Ovary (tissue), 9 donors: ENCODE measurements around the gene SPATA16. TPM values are rescaled to one million over a fixed set of nuclear protein-coding genes. Genes with fewer than 3 reads are reported as not detected.

Experiments
- DNase-seq, 5 donors: peaks; one replicate each; pipeline ENCODE4 v3.0.0-alpha.2; 2019 to 2020
- H3K27ac ChIP-seq, 2 donors: fragments of 200-600 bp; one replicate each; pipeline versions ENCODE4 v1.5.1 to v1.8.0; 2019 to 2022
- H3K27me3 ChIP-seq: fragments of 200-600 bp; one replicate; pipeline ENCODE4 v1.8.0; 2022
- H3K36me3 ChIP-seq: fragments of 200-600 bp; sonication (generic); one replicate; pipeline ENCODE4 v1.5.1; 2019
- H3K4me1 ChIP-seq: one replicate; pipeline ENCODE4 v1.8.1; 2013; ENCODE audit warnings: mild to moderate bottlenecking, moderate library complexity; ENCODE audit not compliant: insufficient read depth
- H3K4me3 ChIP-seq: fragments of 200-600 bp; sonication (generic); one replicate; pipeline ENCODE4 v1.5.1; 2017
- H3K9me3 ChIP-seq, 2 donors: fragments of 200-600 bp in 1 of 2; sonication (generic) in 1 of 2; one replicate each; pipeline versions ENCODE4 v1.5.1 to v1.8.1; 2013 to 2019; ENCODE audit warnings: mild to moderate bottlenecking in 1 of 2, moderate library complexity in 1 of 2
- CTCF ChIP-seq, 3 donors: fragments of 450-650 bp in 2 of 3; fragments of 200-600 bp in 1 of 3; IDR thresholded peaks; one replicate each; pipeline versions ENCODE4 v1.5.1 to v1.8.0; 2016 to 2022; ENCODE audit warnings: antibody characterized with exemption in 3 of 3, mild to moderate bottlenecking in 1 of 3
- EP300 ChIP-seq: sonication (generic); formaldehyde crosslinking; IDR thresholded peaks from one replicate; pipeline ENCODE4 v1.6.1; 2017; ENCODE audit warnings: antibody characterized with exemption
- POLR2A ChIP-seq: fragments of 450-650 bp; IDR thresholded peaks from one replicate; pipeline ENCODE4 v1.6.1; 2017; ENCODE audit warnings: antibody characterized with exemption, mild to moderate bottlenecking, moderate library complexity
- WGBS, 3 donors: extraction: QIAGEN DNeasy Blood & Tissue Kit in 1 of 3; methylation state at CpG; one replicate each; pipeline versions ENCODE4 v1.1.5 to v1.1.7; 2013 to 2017; 5-methylcytosine and 5-hydroxymethylcytosine counted together
- intact Hi-C, 4 donors: fragments of 100-400 bp; cut with DNase I; formaldehyde crosslinking; loops; one replicate each; pipeline versions ENCODE4 v1.11.0 to v1.15.1; 2022 to 2023
- polyA plus RNA-seq, 2 donors: library from polyadenylated mRNA; stranded (reverse); fragments of 200-250 nt in 1 of 2; fragments of 350-450 nt in 1 of 2; fragmentation: Illumina TruSeq in 1 of 2; extraction: RNeasy Lipid Tissue Mini Kit (QIAGEN cat#74804) in 1 of 2; gene quantifications; one replicate each; pipeline ENCODE4 v1.2.3, GENCODE V29; 2013 to 2014
- total RNA-seq, 7 donors: library from RNA; depleted of rRNA in 2 of 7; stranded (reverse); fragments of >200 nt in 2 of 7; fragmentation: NEBNext Ultra II Directional in 3 of 7; extraction: Animal tissue kit (Norgen Biotek cat#: 25700) in 3 of 7; gene quantifications; one replicate each; pipeline versions ENCODE4 v1.1.0 to v1.2.4, GENCODE V29; 2016 to 2023
- donor health status: DM: no; HTN: no; CAD: no; lungs with moderate emphysema.
- donor health status: DM: no; HTN: no; CAD: no.
- donor health status: Bipolar disorder and iron deficiency.
- donor health status: DM: yes; HTN: yes; CAD: no.
- donor health status: DM: no; HTN: no; CAD: no.
- donor health status: DM: yes; HTN: yes; CAD: no.

The SPATA16 gene
- total and polyA plus RNA-seq, 9 donors: not detected

DNA sequence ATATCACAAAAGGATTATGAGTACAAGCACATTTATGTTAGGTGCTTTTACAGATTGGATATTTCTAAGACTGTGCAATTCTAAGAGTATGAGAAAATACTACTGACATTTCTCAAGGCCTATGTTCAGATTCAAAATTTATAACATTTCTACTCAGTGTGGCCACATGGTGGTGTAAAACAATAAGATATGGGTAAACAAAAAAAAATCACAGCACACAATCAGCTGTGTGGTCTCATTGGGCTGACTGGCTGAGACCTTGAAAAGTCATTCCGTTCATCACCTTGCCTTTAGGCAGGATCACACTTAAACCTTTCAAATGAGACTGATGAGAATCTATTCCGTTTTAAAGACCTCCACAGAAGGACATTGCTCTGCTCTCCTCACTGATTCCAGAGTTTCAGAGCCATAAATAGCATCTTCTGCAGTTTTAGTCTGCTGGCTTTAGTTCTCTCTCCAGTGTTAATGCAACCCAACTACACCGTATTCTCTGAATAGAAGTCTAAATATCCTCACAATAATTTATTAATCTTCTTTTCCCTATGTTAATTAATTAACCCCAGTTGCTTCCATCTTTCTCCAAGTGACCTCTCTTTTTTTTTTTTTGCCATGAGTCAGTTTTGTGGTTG is 158.2 kb downstream of the SPATA16 start:
- intact Hi-C loops: no loop called here
- Histone ChIP-seq H3K9me3 (no peaks in the 10 kb centered on the region), H3K4me1 (no peaks in the 10 kb centered on the region), H3K36me3 (no peaks in the 10 kb centered on the region), H3K4me3 (no peak overlapping the region), H3K27me3 (no peaks in the 10 kb centered on the region), H3K27ac (no peak overlapping the region)
- WGBS, 3 donors: 14 to 30% (median 18%) methylated on average over 3 of the region's 3 CpGs
- TF ChIP-seq POLR2A: no peak
- no peak for TF ChIP-seq EP300
- no peak for TF ChIP-seq CTCF (IDR thresholded peaks at IDR 0.05)
- DNase-seq: no peak

DNA sequence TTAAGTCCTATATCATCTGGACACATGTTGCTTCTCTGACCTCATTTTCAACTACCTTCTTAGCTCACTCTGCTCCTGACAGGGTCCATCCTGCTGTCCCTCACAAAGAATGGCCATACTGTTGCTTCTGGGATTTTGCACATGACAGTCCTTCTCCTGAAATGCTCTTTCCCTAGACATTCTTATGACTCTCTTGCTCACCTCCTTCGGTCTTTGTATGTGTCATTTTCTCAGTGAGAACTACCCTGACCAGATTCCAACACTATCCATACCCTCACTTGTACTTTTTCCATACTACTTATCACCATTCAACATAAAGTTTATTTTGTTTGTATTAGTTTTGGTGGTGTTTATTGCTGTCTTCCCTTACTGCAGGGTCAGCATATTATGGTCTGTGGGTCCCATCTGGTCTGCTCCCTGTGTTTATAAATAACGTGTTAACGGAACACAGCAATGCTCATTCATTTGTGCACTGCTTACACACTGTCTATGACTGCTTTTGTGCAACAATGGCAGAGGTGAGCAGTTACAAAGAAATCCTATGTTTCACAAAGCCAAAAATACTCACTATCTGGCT is 159.5 kb downstream of the SPATA16 start:
- H3K36me3 ChIP-seq: no peaks in the 10 kb centered on the region
- no peaks in the 10 kb centered on the region for H3K27me3 ChIP-seq
- H3K9me3 ChIP-seq: no peaks in the 10 kb centered on the region
- TF ChIP-seq CTCF (IDR thresholded peaks at IDR 0.05) (no peak), POLR2A (no peak), EP300 (no peak)
- DNase-seq: no peak
- no peaks in the 10 kb centered on the region for H3K4me1 ChIP-seq
- no peak overlapping the region for H3K4me3 ChIP-seq
- 61 to 78% (median 61%) methylated on average over 3 of the region's 3 CpGs for WGBS, 3 donors
- intact Hi-C loops: no loop called here
- H3K27ac ChIP-seq: no peak overlapping the region

DNA sequence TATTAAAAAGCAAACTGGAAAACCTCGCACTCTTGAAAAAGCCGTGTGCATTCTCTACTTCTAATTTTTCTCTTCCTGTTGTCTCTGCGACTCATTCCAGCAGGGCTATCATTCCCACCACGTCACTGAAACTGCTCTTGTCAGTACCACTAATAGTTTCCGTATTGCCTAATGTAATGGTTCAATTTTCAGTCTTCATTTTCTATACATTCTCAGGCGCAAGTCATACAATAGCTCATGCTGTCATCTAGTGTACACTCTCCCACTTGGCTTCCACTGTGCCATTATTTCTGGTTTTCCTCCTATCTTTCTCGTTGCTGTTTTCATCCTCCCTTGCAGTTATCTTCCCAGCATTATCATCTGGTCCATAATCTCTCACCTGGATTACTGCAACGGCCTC is 160.2 kb downstream of the SPATA16 start:
- Histone ChIP-seq H3K27ac (no peak overlapping the region), H3K4me1 (no peaks in the 10 kb centered on the region), H3K4me3 (no peak overlapping the region), H3K9me3 (no peaks in the 10 kb centered on the region), H3K36me3 (no peaks in the 10 kb centered on the region), H3K27me3 (no peaks in the 10 kb centered on the region)
- TF ChIP-seq CTCF (IDR thresholded peaks at IDR 0.05) (no peak), EP300 (no peak), POLR2A (no peak)
- intact Hi-C loops: no loop called here
- WGBS, 3 donors: 75 to 79% (median 78%) methylated on average over 8 of the region's 8 CpGs
- DNase-seq: no peak

- intact Hi-C loops: no loop called here
- Histone ChIP-seq H3K27me3 (no peaks in the 10 kb centered on the region), H3K4me3 (no peak overlapping the region), H3K4me1 (no peaks in the 10 kb centered on the region), H3K9me3 (no peaks in the 10 kb centered on the region), H3K36me3 (no peaks in the 10 kb centered on the region), H3K27ac (no peak overlapping the region)
- DNase-seq: no peak
- TF ChIP-seq POLR2A (no peak), EP300 (no peak), CTCF (IDR thresholded peaks at IDR 0.05) (no peak)
- WGBS, 3 donors: 52 to 78% (median 60%) methylated on average over 1 of the region's 1 CpG
Measured at GRCh38 chr3:172977696-172978095, 163.3 kb downstream of the SPATA16 start.
